Measurements from ENCODE around the gene IFRD2. TPM values are rescaled to one million over a fixed set of nuclear protein-coding genes. Genes with fewer than 3 reads are reported as not detected.

Gene IFRD2
- total RNA-seq, 1 experiment from 2014 or later: 223 TPM

- intact Hi-C loops (cut with micrococcal nuclease): loop anchor here (1.0 kb wide), 2 partner anchors 9 to 14 kb away; no protein-coding TSS in a partner anchor
- ChIA-PET POLR2A (ENCODE audit: unreplicated experiment) (no interaction called here), CTCF (interaction anchor here (0.8 to 1.3 kb wide), 5 partner anchors 9 to 67 kb away, joined by 3 to 11 read pairs (median 4); no protein-coding TSS in a partner anchor)
- H4K20me1 ChIP-seq (ENCODE audit: low read length): no peaks in the 10 kb centered on the region
- no peaks in the 10 kb centered on the region for H3K79me2 ChIP-seq (ENCODE audit: low read length)
- peak overlapping the region; percentile 81; the same call in 1 of the 2 replicates for H3K9ac ChIP-seq (ENCODE audit: low read length)
- no peaks in the 10 kb centered on the region for H3K9me2 ChIP-seq (replicated peaks; ENCODE audit: low read length)
- BruUV-seq (replicated peaks): no TSS peak
- H3K27me3 ChIP-seq (ENCODE audit: low read length): no peaks in the 10 kb centered on the region
- DNase-seq: no peak
- peaks cover 13% of the 10 kb centered on the region for H3K4me1 ChIP-seq (ENCODE audit: insufficient read depth, low read length)
- H3K27ac ChIP-seq (ENCODE audit: low read length): no peak overlapping the region
- peak; percentile 8 for ATAC-seq
- peak overlapping the region; percentile 63 for H3K4me2 ChIP-seq (ENCODE audit: low read length)
- peaks cover 15% of the 10 kb centered on the region for H3K36me3 ChIP-seq (ENCODE audit: low read depth, low read length)
- H3K9me3 ChIP-seq (ENCODE audit: low read length): no peaks in the 10 kb centered on the region
- no peaks in the 10 kb centered on the region for H3F3A ChIP-seq (ENCODE audit: low read length, unreplicated experiment)
- 0 out of 2 replicates have a peak overlapping the region, but pooled peaks have one; percentile 39 for H2AFZ ChIP-seq (ENCODE audit: low read length)
- TF ChIP-seq CTCF (conservative IDR thresholded peaks at IDR 0.05; ENCODE audit: low read depth, low read length): no peak
- TF ChIP-seq EZH2phosphoT487 (IDR thresholded peaks at IDR 0.05; ENCODE audit: borderline replicate concordance, low read length): no peak
- TF ChIP-seq EZH2 (IDR thresholded peaks at IDR 0.05; ENCODE audit: low read length, unreplicated experiment): no peak
- no peak overlapping the region for H3K4me3 ChIP-seq (ENCODE audit: low read length)
Observed at GRCh38 chr3:50259432-50260026, 32.7 kb downstream of the IFRD2 start.

GRCh38 chr3:50258979-50259378, 33.2 kb downstream of the IFRD2 start:
- Histone ChIP-seq H4K20me1 (ENCODE audit: low read length) (no peaks in the 10 kb centered on the region), H3K27me3 (ENCODE audit: low read length) (no peaks in the 10 kb centered on the region), H3K9ac (ENCODE audit: low read length) (no peak overlapping the region), H3K79me2 (ENCODE audit: low read length) (no peaks in the 10 kb centered on the region), H2AFZ (ENCODE audit: low read length) (no peak overlapping the region), H3K4me1 (ENCODE audit: insufficient read depth, low read length) (peaks cover 8% of the 10 kb centered on the region; the same call in 1 of the 2 replicates), H3K4me2 (ENCODE audit: low read length) (no peak overlapping the region), H3K9me3 (ENCODE audit: low read length) (no peaks in the 10 kb centered on the region), H3K4me3 (ENCODE audit: low read length) (no peak overlapping the region), H3F3A (ENCODE audit: low read length, unreplicated experiment) (no peaks in the 10 kb centered on the region), H3K36me3 (ENCODE audit: low read depth, low read length) (peaks cover 15% of the 10 kb centered on the region), H3K9me2 (replicated peaks; ENCODE audit: low read length) (no peaks in the 10 kb centered on the region), H3K27ac (ENCODE audit: low read length) (no peak overlapping the region)
- no peak for ATAC-seq
- TF ChIP-seq EZH2 (IDR thresholded peaks at IDR 0.05; ENCODE audit: low read length, unreplicated experiment) (no peak), CTCF (conservative IDR thresholded peaks at IDR 0.05; ENCODE audit: low read depth, low read length) (no peak), EZH2phosphoT487 (IDR thresholded peaks at IDR 0.05; ENCODE audit: borderline replicate concordance, low read length) (no peak)
- no TSS peak for BruUV-seq (replicated peaks)
- CTCF ChIA-PET: interaction anchor here (1.1 to 1.3 kb wide), 2 partner anchors 33 to 67 kb away, joined by 3 to 8 read pairs; no protein-coding TSS in a partner anchor
- DNase-seq: no peak
- intact Hi-C loops (cut with micrococcal nuclease): no loop called here
- POLR2A ChIA-PET (ENCODE audit: unreplicated experiment): interaction anchor here (0.6 kb wide), 1 partner anchor 163 kb away, joined by 10 read pairs; no protein-coding TSS in a partner anchor
